ENCODE measurements around the gene HEATR5A.

HEATR5A gene

GRCh38 chr14:31297701-31298344, 122.5 kb downstream of the HEATR5A start (continued):
- TF ChIP-seq TSHZ2 (CRISPR knock-in tag; IDR thresholded peaks at IDR 0.05) = no peak
- no peak for TF ChIP-seq ZC3H10 (CRISPR knock-in tag; IDR thresholded peaks at IDR 0.05)
- no peak for TF ChIP-seq ZNF565 (CRISPR knock-in tag; conservative IDR thresholded peaks at IDR 0.05; ENCODE audit: low read depth)

- no peak for TF ChIP-seq ZFP30 (CRISPR knock-in tag; IDR thresholded peaks at IDR 0.05)
- TF ChIP-seq OSR1 (CRISPR knock-in tag; IDR thresholded peaks at IDR 0.05) = no peak
- TF ChIP-seq RARB (CRISPR knock-in tag; IDR thresholded peaks at IDR 0.05) = no peak
- no peak for TF ChIP-seq GLIS3 (CRISPR knock-in tag; IDR thresholded peaks at IDR 0.05)
- TF ChIP-seq ARNTL (CRISPR knock-in tag; IDR thresholded peaks at IDR 0.05; ENCODE audit: borderline replicate concordance, low read depth) = no peak
- no peak for TF ChIP-seq BACH2 (CRISPR knock-in tag; IDR thresholded peaks at IDR 0.05; ENCODE audit: borderline replicate concordance)
- TF ChIP-seq ZNF8 (CRISPR knock-in tag; IDR thresholded peaks at IDR 0.05) = no peak
- no peak for TF ChIP-seq ESRRG (CRISPR knock-in tag; IDR thresholded peaks at IDR 0.05)
- no peak for TF ChIP-seq PPARA (CRISPR knock-in tag; IDR thresholded peaks at IDR 0.05; ENCODE audit: borderline replicate concordance)
- no peak for TF ChIP-seq TSHZ2 (CRISPR knock-in tag; IDR thresholded peaks at IDR 0.05)
- ATAC-seq = no peak
Measured at GRCh38 chr14:31297112-31297511, 123.2 kb downstream of the HEATR5A start.

- TF ChIP-seq PPARA (CRISPR knock-in tag; IDR thresholded peaks at IDR 0.05; ENCODE audit: borderline replicate concordance) = no peak
- peak; percentile 56; the same call in 1 of the 2 replicates for TF ChIP-seq ZNF70 (CRISPR knock-in tag; IDR thresholded peaks at IDR 0.05)
- TF ChIP-seq TCF4 (CRISPR knock-in tag; IDR thresholded peaks at IDR 0.05; ENCODE audit: borderline replicate concordance) = no peak
- peak; percentile 47; the same call in 2 of the 3 replicates for ATAC-seq
Measured at GRCh38 chr14:31294746-31295405, 125.5 kb downstream of the HEATR5A start.

GRCh38 chr14:31292937-31293616, 127.3 kb downstream of the HEATR5A start:
- TF ChIP-seq TSHZ2 (CRISPR knock-in tag; IDR thresholded peaks at IDR 0.05) = no peak
- no peak for TF ChIP-seq SNAI2 (CRISPR knock-in tag; IDR thresholded peaks at IDR 0.05)
- no peak for ATAC-seq

GRCh38 chr14:31291210-31291609, 129.1 kb downstream of the HEATR5A start:
- TF ChIP-seq ZFP3 (CRISPR knock-in tag; IDR thresholded peaks at IDR 0.05) = no peak
- no peak for ATAC-seq

Measured in SK-N-SH treated with all-trans-retinoic acid at 6 μM for 48 hours (cell line).